HS-5 (cell line): Measurements from ENCODE around the gene MAGEL2.
"Not testable (repeated sequence)": the region's sequence is repeated elsewhere in the genome, so short reads cannot be mapped to it uniquely, and the experiment has no call there.

Experiments
- DNase-seq: peaks from one replicate; pipeline ENCODE4 v3.0.0-alpha.2; 2012; ENCODE audit warnings: low read depth

MAGEL2 gene

GRCh38 chr15:23606226-23606625 is 41.4 kb downstream of the MAGEL2 start:
- no peak for DNase-seq

DNA sequence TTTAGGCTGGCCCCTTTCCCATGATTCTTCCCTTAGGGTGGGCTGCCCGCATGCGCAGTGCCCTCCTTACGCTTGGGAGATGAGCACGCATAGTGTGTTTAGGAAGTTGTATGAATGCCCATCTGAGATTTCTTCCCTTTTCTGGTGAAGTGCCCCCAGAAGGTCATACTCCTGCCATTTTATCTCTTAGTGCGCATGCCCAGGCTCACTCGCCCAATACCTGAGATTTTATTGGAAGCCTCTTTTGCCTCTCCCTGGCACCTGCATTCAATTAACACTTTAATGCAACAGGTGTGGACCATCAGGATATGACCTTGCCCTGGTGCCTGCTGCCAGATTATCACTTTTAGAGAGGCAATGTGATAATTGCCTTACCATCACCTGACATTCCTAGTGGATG is 45.5 kb downstream of the MAGEL2 start:
- DNase-seq: no peak

DNA sequence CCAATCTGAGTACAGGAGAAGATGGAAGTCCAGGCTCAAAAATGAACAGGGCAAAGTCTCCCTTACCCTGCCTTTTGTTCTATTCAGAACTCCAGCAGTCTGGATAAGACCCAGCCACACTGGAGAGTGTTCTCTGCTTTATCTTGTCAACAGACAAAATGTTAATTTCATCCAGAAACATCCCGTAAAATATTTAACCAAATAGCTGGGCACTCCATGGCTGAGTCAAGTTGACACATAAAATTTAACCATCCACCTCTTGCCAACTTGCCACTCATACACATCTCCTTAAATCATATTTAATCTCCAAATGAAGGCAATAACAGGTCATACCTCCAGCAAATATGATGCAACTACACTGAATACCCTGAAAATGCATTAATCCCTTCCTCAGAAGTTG is 48.6 kb downstream of the MAGEL2 start:
- DNase-seq: no peak

GRCh38 chr15:23597278-23597677 is 50.4 kb downstream of the MAGEL2 start:
- DNase-seq: not testable (repeated sequence)

DNA sequence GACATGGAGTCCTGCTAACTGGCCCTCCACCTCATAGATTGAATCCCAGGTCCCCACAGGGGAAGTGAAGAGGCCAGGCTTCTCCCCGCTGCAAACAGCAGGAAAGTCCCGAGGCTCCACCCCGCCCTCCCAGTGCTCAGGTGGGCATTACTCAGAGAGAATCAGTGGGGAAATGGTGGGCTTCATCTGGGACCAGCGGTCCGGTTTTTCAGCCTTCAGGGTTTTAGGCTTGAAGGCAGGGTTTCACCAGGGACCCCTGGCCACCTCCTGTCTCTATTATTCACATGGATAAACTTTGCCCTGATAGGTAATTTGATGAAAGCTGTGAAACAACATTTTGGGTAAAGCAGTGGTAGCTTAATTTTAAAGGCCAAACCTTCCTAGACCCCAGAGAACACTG is 50.9 kb downstream of the MAGEL2 start:
- no peak for DNase-seq

DNA sequence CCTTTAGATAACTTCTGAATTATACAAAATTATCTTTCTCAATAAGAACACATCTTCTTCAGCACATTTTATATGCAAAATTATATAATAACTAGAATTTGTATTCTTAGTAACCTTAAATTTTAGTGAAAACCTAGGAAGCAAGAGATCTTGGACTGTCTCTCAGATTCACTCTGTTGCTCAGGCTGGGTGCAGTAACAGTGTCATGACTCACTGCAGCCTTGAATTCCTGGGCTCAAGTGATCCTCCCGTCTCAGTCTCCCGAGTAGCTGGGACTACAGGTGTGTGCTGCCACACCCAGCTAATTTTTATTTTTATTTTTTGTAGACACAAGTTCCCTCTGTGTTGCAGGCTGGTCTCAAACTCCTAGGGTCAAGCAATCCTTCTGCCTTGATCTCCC is 52.3 kb downstream of the MAGEL2 start:
- DNase-seq: no peak

DNA sequence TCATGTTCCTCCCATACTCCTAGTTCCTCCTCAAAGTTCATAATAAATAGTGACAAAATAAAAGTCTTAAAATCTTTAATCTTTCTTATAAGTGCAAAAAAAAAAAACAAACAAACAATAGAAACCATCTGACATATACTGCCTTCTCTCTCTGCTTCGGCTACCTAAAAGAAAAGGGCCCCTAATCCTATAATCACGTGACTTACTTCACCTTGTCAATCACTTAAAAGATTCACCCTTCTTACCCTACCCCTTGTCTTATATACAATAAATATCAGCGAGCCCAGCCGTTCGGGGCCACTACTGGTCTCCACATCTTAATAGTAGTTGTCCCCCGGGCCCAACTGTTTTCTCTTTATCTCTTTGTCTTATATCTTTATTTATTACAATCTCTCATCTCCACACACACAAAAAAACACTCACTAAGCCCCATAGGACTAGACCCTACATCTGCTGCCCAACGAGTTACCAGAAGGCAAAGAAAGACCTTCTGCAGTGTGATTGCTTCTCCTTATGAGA is 53.4 kb downstream of the MAGEL2 start:
- no peak for DNase-seq
